A549 (cell line): ENCODE data around the gene SLC26A4. TPM values are rescaled to one million over a fixed set of nuclear protein-coding genes. Genes with fewer than 3 reads are reported as not detected.
A peak's percentile ranks its signal among the peaks of the same experiment; 100 is the strongest.

Experiments used
- ATAC-seq, 2 experiments: fragments of 200-7000 bp in 1 of 2; fragments of >200 bp in 1 of 2; cut with Nextera tagmentation in 1 of 2; cut with Tn5 transposase in 1 of 2; 3 replicates each; pipeline versions ENCODE4 v1.8.0 to v1.9.1; 2018 to 2020; ENCODE audit warnings: mild to moderate bottlenecking in 1 of 2, moderate library complexity in 1 of 2
- CTCF ChIA-PET: fragments of 300-600 bp; sonication (Branson Sonifier 250); formaldehyde crosslinking; extraction: SDS; loops from one replicate; lab custom pipeline; 2021; ENCODE audit warnings: antibody characterized with exemption, inconsistent platforms; lab: Yijun Ruan, JAX
- POLR2A ChIA-PET: fragments of 350-600 bp; formaldehyde crosslinking; extraction: SDS; loops from one replicate; lab custom pipeline; 2021; ENCODE audit warnings: antibody characterized with exemption, inconsistent platforms; lab: Yijun Ruan, JAX
- DNase-seq, 2 experiments: peaks; one replicate each; pipeline versions ENCODE4 v3.0.0 to v3.0.0-alpha.2; 2011 to 2016; ENCODE audit warnings: low read depth in 1 of 2, low spot score in 1 of 2
- FAIRE-seq: peaks from 2 replicates; lab custom pipeline; 2011; peaks lifted over from hg19 to GRCh38; lab: Jason Lieb, UNC
- H3K27ac ChIP-seq, 2 experiments: fragments of >200 bp; sonication (Bioruptor Twin); formaldehyde crosslinking; 3 replicates each; pipeline ENCODE4 v1.5.1; 2016 to 2017
- H3K4me1 ChIP-seq: fragments of >200 bp; sonication (Bioruptor Twin); formaldehyde crosslinking; 3 replicates; pipeline ENCODE4 v1.6.1; 2016
- H3K4me2 ChIP-seq: fragments of >200 bp; sonication (Bioruptor Twin); formaldehyde crosslinking; 3 replicates; pipeline ENCODE4 v1.6.1; 2016
- H3K4me3 ChIP-seq: fragments of >200 bp; sonication (Bioruptor Twin); formaldehyde crosslinking; 3 replicates; pipeline ENCODE4 v1.5.1; 2016
- H3K9me3 ChIP-seq: fragments of >200 bp; sonication (Bioruptor Twin); formaldehyde crosslinking; 3 replicates; pipeline ENCODE4 v1.6.1; 2016
- CHD2 ChIP-seq: fragments of 150-350 bp; IDR thresholded peaks from 2 replicates; pipeline ENCODE4 v1.6.1; 2014; ENCODE audit warnings: low read length; ENCODE audit not compliant: partially characterized antibody
- EHMT2 ChIP-seq: fragments of 200-600 bp; sonication (generic); IDR thresholded peaks from 2 replicates; pipeline ENCODE4 v1.6.1; 2016; ENCODE audit warnings: antibody characterized with exemption, low read depth, mild to moderate bottlenecking, moderate library complexity
- FOSL2 ChIP-seq, 2 experiments: fragments of 450-650 bp in 1 of 2; fragments of >200 bp in 1 of 2; sonication (Bioruptor Twin) in 1 of 2; formaldehyde crosslinking; IDR thresholded peaks; 2 replicates each; pipeline versions ENCODE4 v1.5.0 to v1.6.1; 2016 to 2020; ENCODE audit warnings: mild to moderate bottlenecking in 1 of 2, moderate library complexity in 1 of 2
- FOXS1 ChIP-seq: fragments of 250-450 bp; sonication (Bioruptor Pico); IDR thresholded peaks from 2 replicates; pipeline ENCODE4 v1.5.0; 2020; ENCODE audit warnings: mild to moderate bottlenecking, moderate library complexity
- HEYL ChIP-seq: fragments of 250-450 bp; sonication (Bioruptor Pico); IDR thresholded peaks from 2 replicates; pipeline ENCODE4 v1.8.0; 2021; ENCODE audit warnings: mild to moderate bottlenecking, moderate library complexity
- HOXA7 ChIP-seq: fragments of 250-450 bp; sonication (Bioruptor Pico); IDR thresholded peaks from 2 replicates; pipeline ENCODE4 v1.5.0; 2020; ENCODE audit warnings: mild to moderate bottlenecking, moderate library complexity
- HOXB5 ChIP-seq: fragments of 250-450 bp; sonication (Bioruptor Pico); IDR thresholded peaks from 2 replicates; pipeline ENCODE4 v1.5.0; 2020; ENCODE audit warnings: mild to moderate bottlenecking, moderate library complexity
- JUN ChIP-seq, 2 experiments: fragments of >200 bp; sonication (Bioruptor Twin); formaldehyde crosslinking; IDR thresholded peaks; 2 replicates in 1 of 2; 3 replicates in 1 of 2; pipeline ENCODE4 v1.6.1; 2016 to 2017
- JUNB ChIP-seq: fragments of >200 bp; sonication (Bioruptor Twin); formaldehyde crosslinking; IDR thresholded peaks from 2 replicates; pipeline ENCODE4 v1.6.1; 2016
- MAZ ChIP-seq: fragments of 150-350 bp; IDR thresholded peaks from 2 replicates; pipeline ENCODE4 v1.6.1; 2014; ENCODE audit warnings: antibody characterized with exemption, low read depth, low read length, borderline replicate concordance
- MYC ChIP-seq: IDR thresholded peaks from 2 replicates; pipeline ENCODE4 v1.6.1; 2012; ENCODE audit warnings: mild to moderate bottlenecking, inconsistent platforms, low read length, improper control_type of control experiment, borderline replicate concordance
- NR3C1 ChIP-seq: fragments of >200 bp; sonication (Bioruptor Twin); formaldehyde crosslinking; IDR thresholded peaks from 3 replicates; pipeline ENCODE4 v1.6.1; 2017
- RAD21 ChIP-seq, 2 experiments: fragments of >200 bp in 1 of 2; sonication (Bioruptor Twin) in 1 of 2; formaldehyde crosslinking in 1 of 2; IDR thresholded peaks in 1 of 2; conservative IDR thresholded peaks in 1 of 2; 2 replicates in 1 of 2; 3 replicates in 1 of 2; pipeline ENCODE4 v1.6.1; 2012 to 2018; ENCODE audit warnings: inconsistent platforms in 1 of 2
- REST ChIP-seq: fragments of 200-600 bp; sonication (generic); IDR thresholded peaks from 2 replicates; pipeline ENCODE4 v1.6.1; 2016; ENCODE audit warnings: antibody characterized with exemption, mild to moderate bottlenecking, moderate library complexity
- SREBF2 ChIP-seq: fragments of 450-650 bp; IDR thresholded peaks from 2 replicates; pipeline ENCODE4 v1.6.1; 2014; ENCODE audit warnings: mild to moderate bottlenecking, moderate library complexity
- TP53 ChIP-seq: fragments of 250-450 bp; sonication (Bioruptor Pico); IDR thresholded peaks from 2 replicates; pipeline ENCODE4 v1.5.0; 2021; ENCODE audit warnings: mild to moderate bottlenecking, moderate library complexity
- USF2 ChIP-seq: fragments of 450-650 bp; IDR thresholded peaks from 2 replicates; pipeline ENCODE4 v1.6.1; 2014; ENCODE audit warnings: antibody characterized with exemption
- ZFP36 ChIP-seq: fragments of 450-650 bp; IDR thresholded peaks from 2 replicates; pipeline ENCODE4 v1.6.1; 2014; ENCODE audit warnings: borderline replicate concordance; ENCODE audit not compliant: partially characterized antibody
- ZSCAN20 ChIP-seq: fragments of 250-450 bp; sonication (Bioruptor Pico); IDR thresholded peaks from 2 replicates; pipeline ENCODE4 v1.8.0; 2022; ENCODE audit warnings: mild to moderate bottlenecking, moderate library complexity
- WGBS: methylation state at CpG from one replicate; pipeline ENCODE4 v1.1.6; 2017; ENCODE audit errors: missing lambda C conversion rate; 5-methylcytosine and 5-hydroxymethylcytosine counted together
- polyA plus RNA-seq, 4 experiments: library from polyadenylated mRNA; depleted of rRNA in 3 of 4; stranded (reverse); fragments of >200 nt; fragmentation: RNase III in 1 of 4; extraction: RNeasy Plus Mini Kit Qiagen cat#74134 plus additional on column Dnase treatment in 1 of 4; gene quantifications; 2 replicates in 3 of 4; 3 replicates in 1 of 4; pipeline ENCODE4 v1.2.3, GENCODE V29; 2011 to 2017
- TF ChIP-seq, protein P1 (sequence below): fragments of >200 bp; sonication (Bioruptor Twin); formaldehyde crosslinking; IDR thresholded peaks from 2 replicates; pipeline ENCODE4 v1.6.1; 2016
- TF ChIP-seq, protein P2 (sequence below): fragments of 150-350 bp; IDR thresholded peaks from 2 replicates; pipeline ENCODE4 v1.6.1; 2014; ENCODE audit warnings: low read depth, mild to moderate bottlenecking, low read length

SLC26A4 gene
- polyA plus RNA-seq, 2 of the 4 experiments (the other 2 are of a cell fraction), result 0.21 to 0.43 TPM

DNA sequence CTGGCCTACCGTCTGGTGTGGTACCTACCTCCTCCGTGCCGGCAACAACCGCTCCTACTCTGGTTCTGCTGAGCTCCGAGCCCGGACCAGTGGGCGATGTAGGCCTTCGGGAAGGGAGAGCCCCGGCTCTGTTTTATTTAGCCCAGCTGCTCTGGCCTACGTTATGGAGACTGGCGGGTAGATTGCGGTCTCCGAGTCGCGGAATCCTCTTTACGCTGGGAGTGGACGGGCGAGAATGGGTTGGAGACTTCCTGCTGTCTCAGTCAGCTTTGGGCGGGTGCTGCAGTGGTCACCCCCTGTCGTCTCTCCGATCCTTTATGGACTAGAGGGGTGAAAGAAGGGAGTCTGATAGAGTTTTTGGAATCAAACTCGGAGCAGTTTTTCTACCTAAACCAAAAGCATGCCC, 83.7 kb downstream of the SLC26A4 start (continued):
- TF ChIP-seq, protein P1, sequence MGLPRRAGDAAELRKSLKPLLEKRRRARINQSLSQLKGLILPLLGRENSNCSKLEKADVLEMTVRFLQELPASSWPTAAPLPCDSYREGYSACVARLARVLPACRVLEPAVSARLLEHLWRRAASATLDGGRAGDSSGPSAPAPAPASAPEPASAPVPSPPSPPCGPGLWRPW, result no peak
- TF ChIP-seq SREBF2, result no peak
- no peak for TF ChIP-seq FOSL2 (IDR thresholded peaks at IDR 0.05)
- TF ChIP-seq FOSL2 (CRISPR knock-in tag; IDR thresholded peaks at IDR 0.05), result no peak
- no peak for TF ChIP-seq ZFP36

GRCh38 chr7:107746006-107746405, 85.4 kb downstream of the SLC26A4 start:
- POLR2A ChIA-PET, result no interaction called here
- no peak overlapping the region; the same call in 2 of the 3 replicates for H3K4me3 ChIP-seq
- no peak for FAIRE-seq

More at GRCh38 chr7:107746006-107746405, 85.4 kb downstream of the SLC26A4 start:
- TF ChIP-seq ZSCAN20 (no peak), REST (no peak), HEYL (CRISPR knock-in tag) (no peak), EHMT2 (no peak), CHD2 (no peak), FOXS1 (CRISPR knock-in tag) (no peak), JUNB (no peak), HOXB5 (CRISPR knock-in tag) (no peak), USF2 (no peak), NR3C1 (no peak), HOXA7 (no peak), JUN (IDR thresholded peaks at IDR 0.05) (no peak), MAZ (no peak), MYC (no peak), ZFP36 (no peak), TP53 (CRISPR knock-in tag) (no peak), SREBF2 (no peak), RAD21 (conservative IDR thresholded peaks at IDR 0.05 in 1 of 2, IDR thresholded peaks at IDR 0.05 in 1 of 2) (no peak)
- TF ChIP-seq, protein P2, sequence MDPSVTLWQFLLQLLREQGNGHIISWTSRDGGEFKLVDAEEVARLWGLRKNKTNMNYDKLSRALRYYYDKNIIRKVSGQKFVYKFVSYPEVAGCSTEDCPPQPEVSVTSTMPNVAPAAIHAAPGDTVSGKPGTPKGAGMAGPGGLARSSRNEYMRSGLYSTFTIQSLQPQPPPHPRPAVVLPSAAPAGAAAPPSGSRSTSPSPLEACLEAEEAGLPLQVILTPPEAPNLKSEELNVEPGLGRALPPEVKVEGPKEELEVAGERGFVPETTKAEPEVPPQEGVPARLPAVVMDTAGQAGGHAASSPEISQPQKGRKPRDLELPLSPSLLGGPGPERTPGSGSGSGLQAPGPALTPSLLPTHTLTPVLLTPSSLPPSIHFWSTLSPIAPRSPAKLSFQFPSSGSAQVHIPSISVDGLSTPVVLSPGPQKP, result no peak
- TF ChIP-seq, protein P1, result no peak
- Histone ChIP-seq H3K4me1 (peaks cover 29% of the 10 kb centered on the region), H3K27ac (no peak overlapping the region), H3K9me3 (no peaks in the 10 kb centered on the region), H3K4me2 (peak overlapping the region; percentile 83)
- CTCF ChIA-PET, result interaction anchor here (0.8 to 2.1 kb wide), 4 partner anchors 10 to 283 kb away, joined by 3 to 5 read pairs (median 3); no protein-coding TSS in a partner anchor
- ATAC-seq (no peak), DNase-seq (no peak)
- WGBS, result 81% methylated on average over 3 of the region's 3 CpGs
